Measurements from ENCODE around the gene CCDC24.

The CCDC24 gene

GRCh38 chr1:43963890-43964289 lies 27.5 kb upstream of the CCDC24 start:
- no peak for DNase-seq

- no peak for DNase-seq
These were observed 26.1 kb upstream of the CCDC24 start for GRCh38 chr1:43965316-43965715.

- no peak for DNase-seq
These were observed 23.0 kb upstream of the CCDC24 start for GRCh38 chr1:43968348-43968948.

GRCh38 chr1:43969416-43969745 lies 22.0 kb upstream of the CCDC24 start:
- DNase-seq, result no peak

GRCh38 chr1:43969746-43970466 lies 21.5 kb upstream of the CCDC24 start, which contains the start of gene DPH2:
DPH2 (plus strand) TSS chr1:43970010; CDS start chr1:43970176, 166 bp downstream.
- DNase-seq, result peak; percentile 100

GRCh38 chr1:43970502-43970901 lies 20.9 kb upstream of the CCDC24 start:
- no peak for DNase-seq

GRCh38 chr1:43970911-43971310 lies 20.5 kb upstream of the CCDC24 start:
- no peak for DNase-seq

- no peak for DNase-seq
These were observed 19.9 kb upstream of the CCDC24 start for GRCh38 chr1:43971336-43971980.

GRCh38 chr1:43973981-43974442 lies 17.4 kb upstream of the CCDC24 start:
- DNase-seq, result peak; percentile 92

GRCh38 chr1:43974443-43975248 lies 16.8 kb upstream of the CCDC24 start, which contains the start of gene ATP6V0B:
ATP6V0B (plus strand) TSS chr1:43974960; CDS start chr1:43975041, 81 bp downstream.
- peak; percentile 100 for DNase-seq

- DNase-seq, result peak; percentile 67
These were observed 16.0 kb upstream of the CCDC24 start for GRCh38 chr1:43975249-43975961.

GRCh38 chr1:43976045-43976444 lies 15.4 kb upstream of the CCDC24 start:
- DNase-seq, result no peak

- no peak for DNase-seq
These were observed 14.5 kb upstream of the CCDC24 start for GRCh38 chr1:43976890-43977289.

- no peak for DNase-seq
These were observed 13.8 kb upstream of the CCDC24 start for GRCh38 chr1:43977376-43978263.

- DNase-seq, result no peak
These were observed 13.2 kb upstream of the CCDC24 start for GRCh38 chr1:43978264-43978550.

GRCh38 chr1:43978551-43979260 lies 12.7 kb upstream of the CCDC24 start, which contains the start of gene B4GALT2:
B4GALT2 (plus strand) TSS chr1:43979210; CDS start chr1:43981161, 1,951 bp downstream.
- DNase-seq, result peak; percentile 94

- DNase-seq, result no peak
These were observed 12.2 kb upstream of the CCDC24 start for GRCh38 chr1:43979261-43979527.

- DNase-seq, result peak; percentile 78
These were observed 11.7 kb upstream of the CCDC24 start for GRCh38 chr1:43979528-43980254.

- peak; percentile 52 for DNase-seq
These were observed 10.9 kb upstream of the CCDC24 start for GRCh38 chr1:43980255-43981134.

Data from NCI-H510A (cell line).